GM21619 (cell line): Measurements from ENCODE around the gene SLC43A3.

Source experiments
- ATAC-seq: cut with Tn5 transposase; IDR thresholded peaks from one replicate; pipeline ENCODE4 v1.9.1; 2021; ENCODE audit not compliant: unreplicated experiment

SLC43A3 gene

GRCh38 chr11:57430952-57431351 lies 4.0 kb upstream of the SLC43A3 start:
- no peak for ATAC-seq

- ATAC-seq: no peak
These were observed 3.0 kb upstream of the SLC43A3 start for GRCh38 chr11:57429946-57430345.

- ATAC-seq: no peak
These were observed 1.7 kb upstream of the SLC43A3 start for GRCh38 chr11:57428643-57429042.

GRCh38 chr11:57427727-57428082 lies 784 bp upstream of the SLC43A3 start:
- no peak for ATAC-seq

GRCh38 chr11:57426439-57426928 lies 437 bp downstream of the SLC43A3 start:
- no peak for ATAC-seq

- no peak for ATAC-seq
These were observed 1.1 kb downstream of the SLC43A3 start for GRCh38 chr11:57425565-57426438.

GRCh38 chr11:57424792-57425564 lies 1.9 kb downstream of the SLC43A3 start:
- peak; percentile 88 for ATAC-seq

- ATAC-seq: no peak
These were observed 2.7 kb downstream of the SLC43A3 start for GRCh38 chr11:57424137-57424791.

GRCh38 chr11:57422669-57423068 lies 4.3 kb downstream of the SLC43A3 start:
- no peak for ATAC-seq

- no peak for ATAC-seq
These were observed 5.1 kb downstream of the SLC43A3 start for GRCh38 chr11:57421805-57422204.

- ATAC-seq: no peak
These were observed 5.9 kb downstream of the SLC43A3 start for GRCh38 chr11:57421066-57421465.

- ATAC-seq: no peak
These were observed 7.8 kb downstream of the SLC43A3 start for GRCh38 chr11:57419146-57419545.

- no peak for ATAC-seq
These were observed 8.8 kb downstream of the SLC43A3 start for GRCh38 chr11:57418131-57418530.

- no peak for ATAC-seq
These were observed 9.9 kb downstream of the SLC43A3 start for GRCh38 chr11:57417056-57417455.

GRCh38 chr11:57416436-57416835 lies 10.5 kb downstream of the SLC43A3 start:
- no peak for ATAC-seq

- no peak for ATAC-seq
These were observed 12.2 kb downstream of the SLC43A3 start for GRCh38 chr11:57414612-57415212.

GRCh38 chr11:57413681-57414080 lies 13.2 kb downstream of the SLC43A3 start:
- ATAC-seq: no peak

- no peak for ATAC-seq
These were observed 16.6 kb downstream of the SLC43A3 start for GRCh38 chr11:57410287-57410686.

- no peak for ATAC-seq
These were observed 17.4 kb downstream of the SLC43A3 start for GRCh38 chr11:57409321-57410100.

- no peak for ATAC-seq
These were observed 18.1 kb downstream of the SLC43A3 start for GRCh38 chr11:57408771-57409170.
